ENCODE data around the gene EXD2.
"Not testable (repeated sequence)": the region's sequence is repeated elsewhere in the genome, so short reads cannot be mapped to it uniquely, and the experiment has no call there.

Gene EXD2, protein sequence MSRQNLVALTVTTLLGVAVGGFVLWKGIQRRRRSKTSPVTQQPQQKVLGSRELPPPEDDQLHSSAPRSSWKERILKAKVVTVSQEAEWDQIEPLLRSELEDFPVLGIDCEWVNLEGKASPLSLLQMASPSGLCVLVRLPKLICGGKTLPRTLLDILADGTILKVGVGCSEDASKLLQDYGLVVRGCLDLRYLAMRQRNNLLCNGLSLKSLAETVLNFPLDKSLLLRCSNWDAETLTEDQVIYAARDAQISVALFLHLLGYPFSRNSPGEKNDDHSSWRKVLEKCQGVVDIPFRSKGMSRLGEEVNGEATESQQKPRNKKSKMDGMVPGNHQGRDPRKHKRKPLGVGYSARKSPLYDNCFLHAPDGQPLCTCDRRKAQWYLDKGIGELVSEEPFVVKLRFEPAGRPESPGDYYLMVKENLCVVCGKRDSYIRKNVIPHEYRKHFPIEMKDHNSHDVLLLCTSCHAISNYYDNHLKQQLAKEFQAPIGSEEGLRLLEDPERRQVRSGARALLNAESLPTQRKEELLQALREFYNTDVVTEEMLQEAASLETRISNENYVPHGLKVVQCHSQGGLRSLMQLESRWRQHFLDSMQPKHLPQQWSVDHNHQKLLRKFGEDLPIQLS

GRCh38 chr14:69191340-69192111 lies at the start of gene EXD2:
EXD2 (plus strand) TSS chr14:69191498; CDS start chr14:69209471, 17,973 bp downstream.
- peak; percentile 42 for DNase-seq (ENCODE audit: low read depth)

DNA sequence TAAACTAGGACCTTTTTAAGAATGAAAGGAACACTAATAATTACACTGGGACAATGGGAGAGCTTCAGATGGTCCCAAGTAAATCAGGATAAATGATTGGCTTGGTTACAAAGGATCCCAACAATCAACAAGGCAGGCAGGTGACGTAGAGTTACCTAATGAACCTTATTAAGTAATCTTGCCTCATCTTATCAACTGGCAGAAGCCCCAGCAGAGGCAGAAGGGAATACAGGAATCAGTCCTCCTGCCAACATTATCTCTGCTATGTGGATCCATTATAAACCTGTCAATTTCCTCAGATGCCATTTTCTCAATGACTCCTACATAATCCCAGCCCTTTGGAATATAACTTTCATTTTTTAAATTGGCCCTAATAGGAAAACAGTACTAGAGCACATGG lies 49.7 kb upstream of the EXD2 start:
- no peak for DNase-seq (ENCODE audit: low read depth)

DNA sequence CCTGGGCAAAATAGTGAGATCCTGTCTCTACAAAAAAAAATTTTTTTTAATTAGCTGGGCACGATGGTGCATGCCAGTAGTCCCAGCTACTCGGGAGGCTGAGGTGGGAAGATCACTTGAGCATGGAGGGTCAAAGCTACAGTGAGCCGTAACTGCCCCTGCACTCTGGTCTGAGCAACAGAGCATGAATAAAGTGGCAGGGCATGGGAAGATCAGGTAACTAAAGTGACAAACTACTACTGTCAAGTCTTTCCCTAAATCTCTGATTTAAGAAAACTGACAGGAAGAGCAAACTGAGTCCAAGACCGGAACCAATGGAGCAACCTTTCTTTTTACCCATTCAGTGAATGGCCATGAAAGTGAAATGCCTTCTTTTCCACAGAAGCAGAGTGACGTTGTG lies 49.2 kb upstream of the EXD2 start:
- no peak for DNase-seq (ENCODE audit: low read depth)

DNA sequence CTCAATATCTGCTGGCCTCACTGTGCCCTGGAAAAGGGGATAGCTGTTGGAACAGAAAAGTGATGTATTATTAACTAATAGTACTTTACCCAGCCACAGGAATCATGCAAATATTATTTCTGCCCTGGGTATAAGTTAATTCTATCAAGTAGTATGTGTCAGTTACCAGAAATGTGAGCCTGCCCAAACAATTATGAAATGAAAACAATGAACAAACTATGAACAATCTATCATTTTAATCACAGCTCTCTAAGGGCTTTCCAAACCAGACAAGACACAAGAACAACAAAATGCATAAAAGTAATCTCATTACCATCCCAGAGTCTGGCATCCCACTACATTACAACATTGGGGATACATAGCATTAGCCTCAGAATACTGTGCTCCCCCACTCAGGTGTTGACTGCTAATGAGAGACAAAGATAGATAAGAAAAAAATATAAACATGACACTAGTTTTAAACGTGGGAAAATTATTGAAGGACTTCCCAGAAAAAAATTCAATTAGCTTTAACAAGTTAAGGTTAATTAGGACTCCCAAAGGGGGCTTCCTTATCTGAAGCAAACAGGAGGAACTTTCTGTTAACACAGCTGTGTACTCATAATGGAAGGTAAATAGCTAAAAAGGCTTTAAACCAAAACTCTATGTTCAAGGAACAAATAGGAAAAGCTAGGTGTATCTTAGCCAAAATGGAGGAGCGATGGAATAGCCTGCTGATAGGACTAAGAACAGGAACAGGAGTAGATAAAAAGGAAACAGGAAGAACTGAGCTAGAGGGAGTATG lies 41.6 kb upstream of the EXD2 start:
- DNase-seq (ENCODE audit: low read depth), result no peak

- peak; percentile 64 for DNase-seq (ENCODE audit: low read depth)
Observed at GRCh38 chr14:69151458-69152180, 39.7 kb upstream of the EXD2 start.

- peak; percentile 36 for DNase-seq (ENCODE audit: low read depth)
Observed at GRCh38 chr14:69152181-69152901, 39.0 kb upstream of the EXD2 start.

DNA sequence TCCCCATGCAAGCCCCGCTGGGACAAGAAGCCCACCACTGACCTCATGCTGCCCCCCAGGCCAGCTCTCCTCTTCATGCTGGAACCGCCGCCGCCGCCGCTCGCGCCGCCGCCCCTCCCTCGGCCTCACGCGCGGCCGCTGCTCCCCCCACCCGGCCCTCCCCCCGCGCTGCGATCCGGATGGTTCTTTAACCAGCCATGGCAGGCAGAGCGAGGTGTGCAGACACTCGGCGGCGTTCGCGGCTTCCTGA lies 38.5 kb upstream of the EXD2 start, which contains the start of gene DCAF5:
DCAF5 (minus strand) TSS at position 218 of the 250 bp plus-strand sequence; CDS start at position 77, 141 bp downstream.
- DNase-seq (ENCODE audit: low read depth), result peak; percentile 88

DNA sequence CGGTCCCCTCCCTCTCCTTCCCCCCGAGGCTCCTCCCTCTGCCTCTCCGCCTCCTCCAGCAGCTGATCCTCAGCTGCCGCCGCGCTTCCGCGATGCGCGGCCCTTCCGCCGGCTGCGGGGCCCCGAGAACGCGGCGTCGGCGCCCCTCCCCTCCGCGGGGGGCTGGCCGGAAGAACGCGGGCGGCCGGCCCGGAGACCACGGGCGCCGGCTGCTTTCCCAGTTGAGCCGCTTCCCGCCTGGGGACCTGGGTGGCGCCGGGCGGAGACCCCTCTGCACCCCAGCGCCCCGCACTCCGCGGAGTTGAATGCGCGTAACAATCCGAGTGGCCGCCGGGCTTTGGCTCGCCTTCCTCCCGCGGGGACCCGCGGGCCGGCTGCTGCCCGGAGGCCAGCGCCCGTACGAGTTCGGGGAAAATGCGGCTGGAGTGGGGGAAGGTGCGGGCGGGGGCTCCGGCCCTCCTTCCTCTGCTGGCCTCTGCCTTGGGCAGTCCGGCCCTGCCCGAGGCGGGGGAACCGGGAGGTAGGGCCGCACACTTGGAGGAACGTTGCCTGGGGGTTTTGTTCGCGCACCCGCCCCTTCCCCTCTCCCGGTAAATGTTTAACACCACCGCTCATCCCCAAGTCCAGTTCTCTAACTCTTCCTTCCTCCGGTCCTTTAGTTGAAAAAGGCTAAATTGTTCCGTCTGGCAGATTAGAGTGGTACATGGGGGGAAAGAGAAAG lies 38.0 kb upstream of the EXD2 start:
- no peak for DNase-seq (ENCODE audit: low read depth)

GRCh38 chr14:69153873-69154270 lies 37.4 kb upstream of the EXD2 start:
- DNase-seq (ENCODE audit: low read depth), result no peak

DNA sequence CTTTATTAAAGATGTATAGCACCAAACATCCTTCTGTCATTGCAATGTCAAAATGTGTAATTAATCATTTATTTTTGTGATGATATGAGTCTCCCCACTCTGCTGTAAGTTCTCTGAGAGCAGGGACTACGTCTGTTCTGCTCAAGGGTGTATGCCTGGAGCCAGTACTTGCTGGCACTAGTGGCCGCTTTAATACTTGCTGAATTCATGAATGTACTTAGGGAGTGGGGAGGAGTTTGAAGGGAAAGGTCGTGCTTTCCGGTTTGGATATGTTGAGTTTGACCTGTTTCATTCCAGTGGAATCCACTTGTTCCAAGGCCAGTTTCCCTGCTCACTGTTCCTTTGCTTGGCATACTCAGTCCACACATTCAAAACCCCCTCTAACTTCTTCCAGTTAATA lies 36.5 kb upstream of the EXD2 start:
- DNase-seq (ENCODE audit: low read depth), result no peak

- DNase-seq (ENCODE audit: low read depth), result no peak
Observed at GRCh38 chr14:69156224-69156623, 35.1 kb upstream of the EXD2 start.

DNA sequence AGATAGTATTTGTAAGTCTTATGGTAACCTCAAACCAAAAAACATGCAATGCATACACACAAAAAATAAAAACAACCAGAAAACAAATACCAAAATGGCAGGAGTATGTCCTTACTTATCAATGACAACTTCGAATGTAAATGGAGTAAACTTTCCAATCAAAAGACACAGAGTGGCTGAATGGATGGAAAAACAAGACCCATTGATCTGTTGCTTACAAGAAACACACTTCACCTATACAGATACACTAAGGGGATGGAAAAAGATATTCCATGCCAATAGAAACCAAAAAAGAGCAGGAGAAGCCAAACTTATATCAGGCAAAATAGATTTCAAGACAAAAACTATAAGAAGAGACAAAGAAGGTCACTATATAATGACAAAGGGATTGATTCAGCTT lies 29.7 kb upstream of the EXD2 start:
- no peak for DNase-seq (ENCODE audit: low read depth)

- DNase-seq (ENCODE audit: low read depth), result not testable (repeated sequence)
Observed at GRCh38 chr14:69165787-69166186, 25.5 kb upstream of the EXD2 start.

DNA sequence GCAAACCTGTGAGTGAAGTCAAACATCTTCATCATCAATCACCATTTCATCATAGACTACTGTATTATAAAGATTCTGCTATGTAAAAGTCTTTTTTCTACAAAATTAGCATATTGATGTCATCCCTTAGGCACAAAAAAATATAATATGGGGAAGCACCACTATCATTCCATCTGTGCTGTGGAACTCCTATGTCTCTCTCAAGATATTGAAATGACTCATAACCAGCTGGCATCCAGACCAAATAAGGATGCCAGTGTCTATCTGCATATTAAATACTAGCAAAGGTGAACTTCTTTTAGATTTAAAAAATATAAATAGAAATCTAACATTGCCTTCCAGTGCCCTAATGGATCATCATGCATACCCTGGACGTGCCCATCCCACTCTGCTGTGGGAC lies 20.5 kb upstream of the EXD2 start:
- DNase-seq (ENCODE audit: low read depth), result no peak

DNA sequence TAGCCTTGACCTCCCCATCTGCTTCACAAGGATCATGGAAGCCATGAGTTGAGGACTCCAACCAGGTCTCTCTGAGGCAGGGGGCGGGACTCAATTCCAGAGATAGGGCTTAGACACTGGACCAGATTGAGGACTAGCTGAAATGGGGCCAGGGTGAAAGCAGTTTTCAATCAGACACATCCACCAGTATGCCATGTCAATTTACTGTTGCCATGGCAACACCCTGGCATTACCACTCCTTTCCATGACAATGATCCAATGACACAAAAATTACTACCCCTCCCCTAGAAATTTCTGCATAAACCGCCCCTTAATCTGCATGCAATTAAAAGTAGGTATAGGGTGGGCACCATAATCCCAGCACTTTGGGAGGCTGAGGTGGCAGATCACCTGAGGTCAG lies 19.7 kb upstream of the EXD2 start:
- no peak for DNase-seq (ENCODE audit: low read depth)

DNA sequence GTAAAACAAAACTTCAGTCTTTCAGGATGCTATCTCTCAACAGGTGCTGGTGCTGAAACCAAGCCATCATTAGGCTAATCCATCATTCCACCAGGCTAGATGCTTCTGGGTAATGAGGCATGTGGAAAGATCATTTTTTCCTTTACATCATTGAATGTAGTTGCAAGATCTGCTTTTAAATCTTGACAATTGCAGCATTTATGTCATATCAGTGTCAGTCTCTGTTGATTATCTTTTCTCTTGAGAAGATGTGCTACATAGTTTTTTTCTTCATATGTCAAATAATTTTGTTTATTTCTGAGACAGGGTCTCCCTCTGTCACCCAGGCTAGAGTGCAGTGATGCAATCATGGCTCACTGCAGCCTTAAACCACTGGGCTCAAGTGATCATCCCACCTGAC lies 16.2 kb upstream of the EXD2 start:
- no peak for DNase-seq (ENCODE audit: low read depth)

DNA sequence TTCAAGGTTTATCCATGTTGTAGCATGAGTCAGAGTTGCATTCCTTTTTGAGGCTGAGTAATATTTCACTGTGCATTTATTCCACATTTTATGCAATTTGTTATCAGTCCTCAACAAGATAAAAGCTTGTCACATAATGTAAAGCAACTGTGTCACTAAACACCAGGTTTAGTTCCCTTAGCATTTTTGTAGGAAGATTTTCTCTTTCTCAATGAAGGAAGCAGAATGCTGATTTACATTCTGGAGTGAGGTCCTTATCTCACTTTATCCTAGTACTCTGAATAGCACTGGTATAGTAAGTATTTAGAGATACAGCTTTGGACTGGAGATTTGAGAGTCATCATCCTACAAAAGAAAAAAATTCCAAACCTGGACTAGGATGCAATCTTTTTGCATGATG lies 9.8 kb upstream of the EXD2 start:
- DNase-seq (ENCODE audit: low read depth), result no peak

DNA sequence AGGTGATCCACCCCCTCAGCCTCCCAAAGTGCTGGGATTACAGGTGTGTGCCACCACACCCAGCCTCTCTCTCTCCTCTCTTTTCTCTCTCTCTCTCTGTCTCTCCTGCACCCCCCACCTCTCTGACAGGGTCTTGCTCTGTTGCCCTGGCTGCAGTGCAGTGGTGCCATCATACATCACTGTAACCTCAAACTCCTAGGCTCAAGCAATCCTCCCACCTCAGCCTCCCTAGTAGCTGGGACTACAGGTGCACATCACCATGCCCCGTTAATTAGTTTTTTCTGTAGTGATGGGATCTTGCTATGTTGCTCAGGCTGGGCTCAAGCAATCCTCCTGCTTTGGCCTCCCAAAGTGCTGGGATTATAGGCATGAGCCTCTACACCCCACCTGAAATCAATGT lies 8.7 kb upstream of the EXD2 start:
- not testable (repeated sequence) for DNase-seq (ENCODE audit: low read depth)

DNA sequence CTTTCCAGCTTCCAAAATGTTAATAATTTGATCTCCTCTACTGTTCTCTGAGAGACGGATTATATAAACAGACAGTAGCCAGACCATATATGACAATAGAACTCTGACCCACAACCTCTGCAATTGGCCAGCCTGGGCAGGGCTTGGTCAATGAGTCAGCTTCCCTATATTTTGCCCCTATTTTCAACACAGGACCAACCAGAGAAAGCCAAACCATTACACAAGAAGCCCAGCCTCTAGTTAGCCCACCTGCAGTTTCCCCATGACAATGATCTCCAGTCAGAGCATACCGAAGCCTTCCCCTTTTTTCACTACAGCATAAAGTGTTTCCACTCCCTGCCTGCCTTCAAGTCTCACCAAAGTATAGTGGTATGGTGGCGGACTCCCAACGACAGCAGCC lies 7.6 kb upstream of the EXD2 start:
- DNase-seq (ENCODE audit: low read depth), result no peak

DNA sequence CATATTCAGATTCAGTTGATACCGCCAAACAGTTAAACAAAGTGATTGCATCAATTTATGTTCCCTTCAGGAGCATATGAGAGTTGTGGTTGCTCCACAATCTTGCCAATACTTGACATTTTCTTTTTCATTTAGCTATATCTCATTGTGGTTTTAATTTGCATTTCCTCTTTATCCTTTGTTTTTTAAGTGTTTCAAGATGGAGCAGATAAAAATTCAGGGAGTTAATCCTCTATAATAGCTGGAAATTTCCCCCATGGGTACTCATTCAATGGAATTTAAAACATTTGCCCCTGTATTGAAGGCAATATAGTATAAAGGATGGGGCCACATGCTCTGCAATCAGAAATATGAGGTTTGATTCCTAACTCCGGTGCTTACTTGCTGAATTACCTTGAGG lies 1.1 kb upstream of the EXD2 start:
- no peak for DNase-seq (ENCODE audit: low read depth)
